T-helper 2 cell treated with Interferon-gamma antibody and Interleukin-4, amounts not matched to agents 100 ng/mL and 5 ng/mL, for 36 hours (primary cell): ENCODE results near the gene TOP3A. TPM values are rescaled to one million over a fixed set of nuclear protein-coding genes. Genes with fewer than 3 reads are reported as not detected.
"Not testable (repeated sequence)": the region's sequence is repeated elsewhere in the genome, so short reads cannot be mapped to it uniquely, and the experiment has no call there.

ENCODE experiments used
- intact Hi-C: fragments of 100-400 bp; cut with micrococcal nuclease; formaldehyde crosslinking; loops from one replicate; pipeline ENCODE4 v1.15.1; 2023
- total RNA-seq: library from RNA; stranded (reverse); gene quantifications from 2 replicates; pipeline ENCODE4 v1.2.3, GENCODE V29; 2022

Gene TOP3A
- total RNA-seq, 1 donor from 2014 or later, result 69.4 TPM

- intact Hi-C loops, result no loop called here
Observed at GRCh38 chr17:18324140-18325050, 9.6 kb upstream of the TOP3A start.

- intact Hi-C loops, result no loop called here
Observed at GRCh38 chr17:18323507-18324139, 8.8 kb upstream of the TOP3A start.

GRCh38 chr17:18323007-18323406 is 8.2 kb upstream of the TOP3A start:
- intact Hi-C loops, result no loop called here

GRCh38 chr17:18322522-18322921 is 7.7 kb upstream of the TOP3A start:
- intact Hi-C loops, result no loop called here

- intact Hi-C loops, result no loop called here
Observed at GRCh38 chr17:18321309-18321708, 6.5 kb upstream of the TOP3A start.

- intact Hi-C loops, result no loop called here
Observed at GRCh38 chr17:18320301-18320700, 5.5 kb upstream of the TOP3A start.

GRCh38 chr17:18319604-18320256 is 4.9 kb upstream of the TOP3A start:
- intact Hi-C loops, result loop anchor here (10.0 kb wide), 2 partner anchors 845 to 1055 kb away; partner anchors contain the start of genes MAPK7 and MED9

GRCh38 chr17:18318771-18319450 is 4.1 kb upstream of the TOP3A start:
- intact Hi-C loops, result loop anchor here (10.0 kb wide), 2 partner anchors 844 to 1056 kb away; partner anchors contain the start of genes MAPK7 and MED9

GRCh38 chr17:18318117-18318516 is 3.3 kb upstream of the TOP3A start:
- intact Hi-C loops, result loop anchor here (10.0 kb wide), 2 partner anchors 843 to 1057 kb away; partner anchors contain the start of genes MAPK7 and MED9

GRCh38 chr17:18315961-18316360 is 1.2 kb upstream of the TOP3A start:
- intact Hi-C loops, result loop anchor here (1.0 to 10.0 kb wide), 5 partner anchors 56 to 1059 kb away; partner anchors contain the start of genes ALKBH5, ATPAF2, GID4 and MAPK7

GRCh38 chr17:18315562-18315922 is 748 bp upstream of the TOP3A start:
- intact Hi-C loops, result loop anchor here (1.0 to 10.0 kb wide), 5 partner anchors 55 to 1059 kb away; partner anchors contain the start of genes ALKBH5, ATPAF2, GID4 and MAPK7

- intact Hi-C loops, result loop anchor here (5.0 to 10.0 kb wide), 3 partner anchors 227 to 1061 kb away; partner anchors contain the start of genes DRG2, MAPK7 and MED9
Observed at GRCh38 chr17:18314059-18314730, 599 bp downstream of the TOP3A start.

- intact Hi-C loops, result no loop called here
Observed at GRCh38 chr17:18309202-18309601, 5.6 kb downstream of the TOP3A start.

GRCh38 chr17:18303206-18303605 is 11.6 kb downstream of the TOP3A start:
- intact Hi-C loops, result not testable (repeated sequence)

GRCh38 chr17:18300725-18301480 is 13.9 kb downstream of the TOP3A start:
- intact Hi-C loops, result no loop called here

GRCh38 chr17:18298061-18298460 is 16.7 kb downstream of the TOP3A start:
- intact Hi-C loops, result not testable (repeated sequence)

GRCh38 chr17:18291718-18292540 is 22.9 kb downstream of the TOP3A start:
- intact Hi-C loops, result no loop called here

GRCh38 chr17:18285296-18285695 is 29.5 kb downstream of the TOP3A start:
- intact Hi-C loops, result no loop called here

GRCh38 chr17:18281788-18282187 is 33.0 kb downstream of the TOP3A start:
- intact Hi-C loops, result no loop called here
